ENCODE measurements around the gene KLF17. TPM values are rescaled to one million over a fixed set of nuclear protein-coding genes. Genes with fewer than 3 reads are reported as not detected.

Gene KLF17
- total and polyA plus RNA-seq, 2 experiments from 2014 or later = not detected

DNA sequence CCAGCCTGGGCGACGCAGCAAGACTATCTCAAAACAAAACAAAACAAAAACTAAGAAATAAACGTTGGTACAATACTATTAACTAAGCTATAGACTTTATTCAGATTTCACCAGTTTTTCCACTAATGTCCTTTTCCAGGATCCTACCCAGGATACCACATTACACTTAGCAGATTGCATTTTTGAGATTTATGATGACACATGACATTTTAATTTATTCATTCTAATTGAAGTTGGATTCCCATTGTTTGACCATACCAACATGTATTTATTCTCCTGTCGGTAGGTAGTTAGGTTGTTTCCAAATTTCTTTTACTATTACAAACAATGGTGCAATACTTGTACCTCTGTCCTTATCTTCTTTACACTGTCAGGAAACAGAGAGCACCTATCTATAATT is 6.8 kb upstream of the KLF17 start:
- no peak for ATAC-seq
- peaks cover 3% of the 10 kb centered on the region for H3K4me1 ChIP-seq (ENCODE audit: insufficient read depth)
- Mint-ChIP-seq H3K27me3 (ENCODE audit: insufficient read depth, low read depth, poor library complexity) (no peaks in the 10 kb centered on the region), H3K9me3 (no peaks in the 10 kb centered on the region), H3K4me3 (no peak overlapping the region), H3K4me1 (peaks cover 5% of the 10 kb centered on the region), H3K36me3 (ENCODE audit: low read depth) (no peaks in the 10 kb centered on the region), H3K27ac (no peak overlapping the region)
- no peak overlapping the region for H2AFZ ChIP-seq
- no peaks in the 10 kb centered on the region for H3K79me2 ChIP-seq (replicated peaks; ENCODE audit: insufficient read depth)
- H3K36me3 ChIP-seq (ENCODE audit: insufficient read depth) = no peaks in the 10 kb centered on the region
- H3K27me3 ChIP-seq (ENCODE audit: insufficient read depth) = no peaks in the 10 kb centered on the region
- TF ChIP-seq, protein P1, sequence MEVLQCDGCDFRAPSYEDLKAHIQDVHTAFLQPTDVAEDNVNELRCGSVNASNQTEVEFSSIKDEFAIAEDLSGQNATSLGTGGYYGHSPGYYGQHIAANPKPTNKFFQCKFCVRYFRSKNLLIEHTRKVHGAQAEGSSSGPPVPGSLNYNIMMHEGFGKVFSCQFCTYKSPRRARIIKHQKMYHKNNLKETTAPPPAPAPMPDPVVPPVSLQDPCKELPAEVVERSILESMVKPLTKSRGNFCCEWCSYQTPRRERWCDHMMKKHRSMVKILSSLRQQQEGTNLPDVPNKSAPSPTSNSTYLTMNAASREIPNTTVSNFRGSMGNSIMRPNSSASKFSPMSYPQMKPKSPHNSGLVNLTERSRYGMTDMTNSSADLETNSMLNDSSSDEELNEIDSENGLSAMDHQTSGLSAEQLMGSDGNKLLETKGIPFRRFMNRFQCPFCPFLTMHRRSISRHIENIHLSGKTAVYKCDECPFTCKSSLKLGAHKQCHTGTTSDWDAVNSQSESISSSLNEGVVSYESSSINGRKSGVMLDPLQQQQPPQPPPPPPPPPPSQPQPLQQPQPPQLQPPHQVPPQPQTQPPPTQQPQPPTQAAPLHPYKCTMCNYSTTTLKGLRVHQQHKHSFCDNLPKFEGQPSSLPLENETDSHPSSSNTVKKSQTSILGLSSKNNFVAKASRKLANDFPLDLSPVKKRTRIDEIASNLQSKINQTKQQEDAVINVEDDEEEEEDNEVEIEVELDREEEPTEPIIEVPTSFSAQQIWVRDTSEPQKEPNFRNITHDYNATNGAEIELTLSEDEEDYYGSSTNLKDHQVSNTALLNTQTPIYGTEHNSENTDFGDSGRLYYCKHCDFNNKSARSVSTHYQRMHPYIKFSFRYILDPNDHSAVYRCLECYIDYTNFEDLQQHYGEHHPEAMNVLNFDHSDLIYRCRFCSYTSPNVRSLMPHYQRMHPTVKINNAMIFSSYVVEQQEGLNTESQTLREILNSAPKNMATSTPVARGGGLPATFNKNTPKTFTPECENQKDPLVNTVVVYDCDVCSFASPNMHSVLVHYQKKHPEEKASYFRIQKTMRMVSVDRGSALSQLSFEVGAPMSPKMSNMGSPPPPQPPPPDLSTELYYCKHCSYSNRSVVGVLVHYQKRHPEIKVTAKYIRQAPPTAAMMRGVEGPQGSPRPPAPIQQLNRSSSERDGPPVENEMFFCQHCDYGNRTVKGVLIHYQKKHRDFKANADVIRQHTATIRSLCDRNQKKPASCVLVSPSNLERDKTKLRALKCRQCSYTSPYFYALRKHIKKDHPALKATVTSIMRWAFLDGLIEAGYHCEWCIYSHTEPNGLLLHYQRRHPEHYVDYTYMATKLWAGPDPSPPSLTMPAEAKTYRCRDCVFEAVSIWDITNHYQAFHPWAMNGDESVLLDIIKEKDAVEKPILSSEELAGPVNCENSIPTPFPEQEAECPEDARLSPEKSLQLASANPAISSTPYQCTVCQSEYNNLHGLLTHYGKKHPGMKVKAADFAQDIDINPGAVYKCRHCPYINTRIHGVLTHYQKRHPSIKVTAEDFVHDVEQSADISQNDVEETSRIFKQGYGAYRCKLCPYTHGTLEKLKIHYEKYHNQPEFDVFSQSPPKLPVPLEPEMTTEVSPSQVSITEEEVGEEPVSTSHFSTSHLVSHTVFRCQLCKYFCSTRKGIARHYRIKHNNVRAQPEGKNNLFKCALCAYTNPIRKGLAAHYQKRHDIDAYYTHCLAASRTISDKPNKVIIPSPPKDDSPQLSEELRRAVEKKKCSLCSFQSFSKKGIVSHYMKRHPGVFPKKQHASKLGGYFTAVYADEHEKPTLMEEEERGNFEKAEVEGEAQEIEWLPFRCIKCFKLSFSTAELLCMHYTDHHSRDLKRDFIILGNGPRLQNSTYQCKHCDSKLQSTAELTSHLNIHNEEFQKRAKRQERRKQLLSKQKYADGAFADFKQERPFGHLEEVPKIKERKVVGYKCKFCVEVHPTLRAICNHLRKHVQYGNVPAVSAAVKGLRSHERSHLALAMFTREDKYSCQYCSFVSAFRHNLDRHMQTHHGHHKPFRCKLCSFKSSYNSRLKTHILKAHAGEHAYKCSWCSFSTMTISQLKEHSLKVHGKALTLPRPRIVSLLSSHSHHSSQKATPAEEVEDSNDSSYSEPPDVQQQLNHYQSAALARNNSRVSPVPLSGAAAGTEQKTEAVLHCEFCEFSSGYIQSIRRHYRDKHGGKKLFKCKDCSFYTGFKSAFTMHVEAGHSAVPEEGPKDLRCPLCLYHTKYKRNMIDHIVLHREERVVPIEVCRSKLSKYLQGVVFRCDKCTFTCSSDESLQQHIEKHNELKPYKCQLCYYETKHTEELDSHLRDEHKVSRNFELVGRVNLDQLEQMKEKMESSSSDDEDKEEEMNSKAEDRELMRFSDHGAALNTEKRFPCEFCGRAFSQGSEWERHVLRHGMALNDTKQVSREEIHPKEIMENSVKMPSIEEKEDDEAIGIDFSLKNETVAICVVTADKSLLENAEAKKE (CRISPR knock-in tag; IDR thresholded peaks at IDR 0.05) = no peak
- TF ChIP-seq, protein P2, sequence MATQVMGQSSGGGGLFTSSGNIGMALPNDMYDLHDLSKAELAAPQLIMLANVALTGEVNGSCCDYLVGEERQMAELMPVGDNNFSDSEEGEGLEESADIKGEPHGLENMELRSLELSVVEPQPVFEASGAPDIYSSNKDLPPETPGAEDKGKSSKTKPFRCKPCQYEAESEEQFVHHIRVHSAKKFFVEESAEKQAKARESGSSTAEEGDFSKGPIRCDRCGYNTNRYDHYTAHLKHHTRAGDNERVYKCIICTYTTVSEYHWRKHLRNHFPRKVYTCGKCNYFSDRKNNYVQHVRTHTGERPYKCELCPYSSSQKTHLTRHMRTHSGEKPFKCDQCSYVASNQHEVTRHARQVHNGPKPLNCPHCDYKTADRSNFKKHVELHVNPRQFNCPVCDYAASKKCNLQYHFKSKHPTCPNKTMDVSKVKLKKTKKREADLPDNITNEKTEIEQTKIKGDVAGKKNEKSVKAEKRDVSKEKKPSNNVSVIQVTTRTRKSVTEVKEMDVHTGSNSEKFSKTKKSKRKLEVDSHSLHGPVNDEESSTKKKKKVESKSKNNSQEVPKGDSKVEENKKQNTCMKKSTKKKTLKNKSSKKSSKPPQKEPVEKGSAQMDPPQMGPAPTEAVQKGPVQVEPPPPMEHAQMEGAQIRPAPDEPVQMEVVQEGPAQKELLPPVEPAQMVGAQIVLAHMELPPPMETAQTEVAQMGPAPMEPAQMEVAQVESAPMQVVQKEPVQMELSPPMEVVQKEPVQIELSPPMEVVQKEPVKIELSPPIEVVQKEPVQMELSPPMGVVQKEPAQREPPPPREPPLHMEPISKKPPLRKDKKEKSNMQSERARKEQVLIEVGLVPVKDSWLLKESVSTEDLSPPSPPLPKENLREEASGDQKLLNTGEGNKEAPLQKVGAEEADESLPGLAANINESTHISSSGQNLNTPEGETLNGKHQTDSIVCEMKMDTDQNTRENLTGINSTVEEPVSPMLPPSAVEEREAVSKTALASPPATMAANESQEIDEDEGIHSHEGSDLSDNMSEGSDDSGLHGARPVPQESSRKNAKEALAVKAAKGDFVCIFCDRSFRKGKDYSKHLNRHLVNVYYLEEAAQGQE (IDR thresholded peaks at IDR 0.05; ENCODE audit: unreplicated experiment) = no peak
- TF ChIP-seq, protein P3, sequence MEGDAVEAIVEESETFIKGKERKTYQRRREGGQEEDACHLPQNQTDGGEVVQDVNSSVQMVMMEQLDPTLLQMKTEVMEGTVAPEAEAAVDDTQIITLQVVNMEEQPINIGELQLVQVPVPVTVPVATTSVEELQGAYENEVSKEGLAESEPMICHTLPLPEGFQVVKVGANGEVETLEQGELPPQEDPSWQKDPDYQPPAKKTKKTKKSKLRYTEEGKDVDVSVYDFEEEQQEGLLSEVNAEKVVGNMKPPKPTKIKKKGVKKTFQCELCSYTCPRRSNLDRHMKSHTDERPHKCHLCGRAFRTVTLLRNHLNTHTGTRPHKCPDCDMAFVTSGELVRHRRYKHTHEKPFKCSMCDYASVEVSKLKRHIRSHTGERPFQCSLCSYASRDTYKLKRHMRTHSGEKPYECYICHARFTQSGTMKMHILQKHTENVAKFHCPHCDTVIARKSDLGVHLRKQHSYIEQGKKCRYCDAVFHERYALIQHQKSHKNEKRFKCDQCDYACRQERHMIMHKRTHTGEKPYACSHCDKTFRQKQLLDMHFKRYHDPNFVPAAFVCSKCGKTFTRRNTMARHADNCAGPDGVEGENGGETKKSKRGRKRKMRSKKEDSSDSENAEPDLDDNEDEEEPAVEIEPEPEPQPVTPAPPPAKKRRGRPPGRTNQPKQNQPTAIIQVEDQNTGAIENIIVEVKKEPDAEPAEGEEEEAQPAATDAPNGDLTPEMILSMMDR (conservative IDR thresholded peaks at IDR 0.05; ENCODE audit: low read depth in 2 of 2) = no peak
- TF ChIP-seq EZH2phosphoT487 (IDR thresholded peaks at IDR 0.05; ENCODE audit: unreplicated experiment) (no peak), STAT1 (IDR thresholded peaks at IDR 0.05; ENCODE audit: unreplicated experiment) (no peak), EZH2 (IDR thresholded peaks at IDR 0.05; ENCODE audit: low read depth, unreplicated experiment) (no peak), ZNF331 (CRISPR knock-in tag; IDR thresholded peaks at IDR 0.05; ENCODE audit: low read depth) (no peak), ZNF114 (CRISPR knock-in tag; IDR thresholded peaks at IDR 0.05) (no peak), CREB1 (CRISPR knock-in tag; IDR thresholded peaks at IDR 0.05; ENCODE audit: low read depth) (no peak), NANOG (IDR thresholded peaks at IDR 0.05; ENCODE audit: borderline replicate concordance) (no peak), POLR2AphosphoS5 (IDR thresholded peaks at IDR 0.05; ENCODE audit: low read depth) (no peak), JUNB (IDR thresholded peaks at IDR 0.05; ENCODE audit: unreplicated experiment) (no peak)
- TF ChIP-seq, protein P4, sequence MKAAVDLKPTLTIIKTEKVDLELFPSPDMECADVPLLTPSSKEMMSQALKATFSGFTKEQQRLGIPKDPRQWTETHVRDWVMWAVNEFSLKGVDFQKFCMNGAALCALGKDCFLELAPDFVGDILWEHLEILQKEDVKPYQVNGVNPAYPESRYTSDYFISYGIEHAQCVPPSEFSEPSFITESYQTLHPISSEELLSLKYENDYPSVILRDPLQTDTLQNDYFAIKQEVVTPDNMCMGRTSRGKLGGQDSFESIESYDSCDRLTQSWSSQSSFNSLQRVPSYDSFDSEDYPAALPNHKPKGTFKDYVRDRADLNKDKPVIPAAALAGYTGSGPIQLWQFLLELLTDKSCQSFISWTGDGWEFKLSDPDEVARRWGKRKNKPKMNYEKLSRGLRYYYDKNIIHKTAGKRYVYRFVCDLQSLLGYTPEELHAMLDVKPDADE (IDR thresholded peaks at IDR 0.05) = no peak
- H4K20me1 ChIP-seq (replicated peaks; ENCODE audit: insufficient read depth) = no peaks in the 10 kb centered on the region
- no peaks in the 10 kb centered on the region for H3F3A ChIP-seq (replicated peaks; ENCODE audit: low read depth)
- no peak overlapping the region for H3K4me3 ChIP-seq
- no peak for DNase-seq (ENCODE audit: low spot score)
- no peak overlapping the region for H3K27ac ChIP-seq (ENCODE audit: low read depth)
- H3K9me2 ChIP-seq (ENCODE audit: insufficient read depth) = no peaks in the 10 kb centered on the region
- H3K4me2 ChIP-seq = no peak overlapping the region

Measured in GM23338 (cell line).